Mammary epithelial cell (primary cell): ENCODE results near the gene RORB.

ENCODE experiments used
- EZH2 ChIP-seq: IDR thresholded peaks from 2 replicates; pipeline ENCODE4 v1.6.1; 2012; ENCODE audit warnings: low read length, inconsistent platforms, borderline replicate concordance
- TF ChIP-seq, protein P1 (sequence below), 2 donors: IDR thresholded peaks in 1 of 2; conservative IDR thresholded peaks in 1 of 2; 2 replicates each; pipeline ENCODE4 v1.5.1; 2011 to 2012; ENCODE audit warnings: inconsistent platforms in 2 of 2, low read length in 2 of 2, mild to moderate bottlenecking in 2 of 2, control low read depth in 1 of 2, low read depth in 1 of 2; ENCODE audit not compliant: insufficient read depth in 1 of 2; ENCODE audit errors: extremely low read depth in 1 of 2

DNA sequence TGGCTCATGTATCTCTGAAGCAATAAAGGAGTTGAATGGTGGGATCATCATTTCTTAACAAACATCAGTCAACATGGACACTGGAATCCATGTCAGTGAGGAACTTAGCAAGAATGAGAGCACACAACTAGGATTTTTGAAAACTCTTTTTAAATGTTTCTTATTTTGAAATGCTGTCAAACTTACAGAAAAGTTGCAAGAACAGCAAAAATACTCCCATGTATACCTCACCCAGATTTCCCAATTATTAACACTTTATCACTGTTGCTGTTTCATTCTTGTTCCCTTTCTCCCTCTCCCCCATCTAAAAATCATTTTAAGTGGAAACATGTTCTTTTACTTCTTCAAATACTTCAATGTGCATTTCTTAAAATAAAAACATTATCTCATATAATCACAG lies 65.5 kb downstream of the RORB start:
- TF ChIP-seq, protein P1, sequence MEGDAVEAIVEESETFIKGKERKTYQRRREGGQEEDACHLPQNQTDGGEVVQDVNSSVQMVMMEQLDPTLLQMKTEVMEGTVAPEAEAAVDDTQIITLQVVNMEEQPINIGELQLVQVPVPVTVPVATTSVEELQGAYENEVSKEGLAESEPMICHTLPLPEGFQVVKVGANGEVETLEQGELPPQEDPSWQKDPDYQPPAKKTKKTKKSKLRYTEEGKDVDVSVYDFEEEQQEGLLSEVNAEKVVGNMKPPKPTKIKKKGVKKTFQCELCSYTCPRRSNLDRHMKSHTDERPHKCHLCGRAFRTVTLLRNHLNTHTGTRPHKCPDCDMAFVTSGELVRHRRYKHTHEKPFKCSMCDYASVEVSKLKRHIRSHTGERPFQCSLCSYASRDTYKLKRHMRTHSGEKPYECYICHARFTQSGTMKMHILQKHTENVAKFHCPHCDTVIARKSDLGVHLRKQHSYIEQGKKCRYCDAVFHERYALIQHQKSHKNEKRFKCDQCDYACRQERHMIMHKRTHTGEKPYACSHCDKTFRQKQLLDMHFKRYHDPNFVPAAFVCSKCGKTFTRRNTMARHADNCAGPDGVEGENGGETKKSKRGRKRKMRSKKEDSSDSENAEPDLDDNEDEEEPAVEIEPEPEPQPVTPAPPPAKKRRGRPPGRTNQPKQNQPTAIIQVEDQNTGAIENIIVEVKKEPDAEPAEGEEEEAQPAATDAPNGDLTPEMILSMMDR (conservative IDR thresholded peaks at IDR 0.05 in 1 of 2, IDR thresholded peaks at IDR 0.05 in 1 of 2; ENCODE audit: extremely low read depth in 1 of 2, insufficient read depth in 1 of 2, low read depth in 1 of 2, low read length in 2 of 2), result no peak
- TF ChIP-seq EZH2, result no peak
